ENCODE results near the gene AUTS2.

- TF ChIP-seq EZH2 (IDR thresholded peaks at IDR 0.05; ENCODE audit: insufficient read depth, poor library complexity, severe bottlenecking) (no peak), EZH2phosphoT487 (IDR thresholded peaks at IDR 0.05; ENCODE audit: insufficient read depth, low read depth) (no peak)
Measured at GRCh38 chr7:70674571-70675010, 1076.3 kb downstream of the AUTS2 start.

All from GM23248 (cell line).